ENCODE data around the gene NUDC. TPM values are rescaled to one million over a fixed set of nuclear protein-coding genes. Genes with fewer than 3 reads are reported as not detected.
A peak's percentile ranks its signal among the peaks of the same experiment; 100 is the strongest.

NUDC gene
- total and polyA plus RNA-seq, 2 of the 13 experiments (the other 11 are each of a cell fraction or from before 2014, with no cell fraction given) = 34.7 to 104 TPM

DNA sequence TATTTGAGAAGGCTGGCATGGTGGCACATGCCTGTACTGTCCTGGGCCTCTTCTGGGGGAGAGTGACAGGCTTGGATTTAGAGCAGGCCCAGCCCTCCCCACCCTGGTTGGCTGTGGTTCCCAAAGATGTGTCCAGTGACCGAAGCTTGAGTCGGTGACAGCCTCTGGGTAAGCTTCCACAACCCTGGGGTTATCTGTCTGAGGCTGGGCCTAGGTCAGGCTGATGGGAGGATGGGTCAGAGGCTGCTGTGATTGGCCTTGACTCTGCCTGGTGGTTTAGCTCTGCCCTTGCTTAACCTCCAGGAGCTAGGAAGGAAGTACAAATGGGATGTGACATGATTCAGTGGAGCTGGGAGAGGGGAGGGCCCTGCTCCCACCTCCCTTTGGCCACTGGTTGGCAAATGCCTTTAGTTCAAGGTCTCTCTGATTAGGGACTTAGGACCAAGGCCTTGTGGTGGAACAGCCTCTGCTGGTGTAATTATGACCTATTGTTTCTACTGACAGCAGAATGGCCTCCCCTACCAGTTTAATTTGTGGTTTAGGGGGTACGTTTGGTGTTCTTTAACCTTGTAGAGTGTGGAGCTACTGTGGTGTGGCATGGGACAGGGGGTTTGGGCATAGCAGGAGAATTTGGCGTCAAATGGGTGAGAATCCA is 16.6 kb downstream of the NUDC start (continued):
- TF ChIP-seq, protein P1, sequence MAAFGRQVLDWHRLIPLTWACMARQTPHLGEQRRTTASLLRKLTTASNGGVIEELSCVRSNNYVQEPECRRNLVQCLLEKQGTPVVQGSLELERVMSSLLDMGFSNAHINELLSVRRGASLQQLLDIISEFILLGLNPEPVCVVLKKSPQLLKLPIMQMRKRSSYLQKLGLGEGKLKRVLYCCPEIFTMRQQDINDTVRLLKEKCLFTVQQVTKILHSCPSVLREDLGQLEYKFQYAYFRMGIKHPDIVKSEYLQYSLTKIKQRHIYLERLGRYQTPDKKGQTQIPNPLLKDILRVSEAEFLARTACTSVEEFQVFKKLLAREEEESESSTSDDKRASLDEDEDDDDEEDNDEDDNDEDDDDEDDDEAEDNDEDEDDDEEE (CRISPR knock-in tag; IDR thresholded peaks at IDR 0.05) = no peak; the same call in 1 of the 2 replicates
- TF ChIP-seq ZNF333 (CRISPR knock-in tag; IDR thresholded peaks at IDR 0.05; ENCODE audit: borderline replicate concordance) (0 out of 2 replicates have a peak, but pooled peaks have one; percentile 66), ZNF10 (CRISPR knock-in tag; IDR thresholded peaks at IDR 0.05; ENCODE audit: borderline replicate concordance, low read depth) (no peak), ZNF570 (CRISPR knock-in tag; IDR thresholded peaks at IDR 0.05; ENCODE audit: borderline replicate concordance) (no peak), KLF13 (CRISPR knock-in tag; IDR thresholded peaks at IDR 0.05) (no peak), NPAS2 (CRISPR knock-in tag; IDR thresholded peaks at IDR 0.05; ENCODE audit: borderline replicate concordance) (no peak), ETV6 (CRISPR knock-in tag; conservative IDR thresholded peaks at IDR 0.05) (no peak), MIXL1 (CRISPR knock-in tag; IDR thresholded peaks at IDR 0.05) (peak; percentile 98), ZNF292 (CRISPR knock-in tag; IDR thresholded peaks at IDR 0.05; ENCODE audit: borderline replicate concordance, low read depth) (peak; percentile 86; the same call in 1 of the 2 replicates), KLF6 (CRISPR knock-in tag; IDR thresholded peaks at IDR 0.05) (0 out of 2 replicates have a peak, but pooled peaks have one; percentile 61), ZNF572 (CRISPR knock-in tag; IDR thresholded peaks at IDR 0.05) (no peak; the same call in 1 of the 2 replicates), SIX4 (CRISPR knock-in tag; IDR thresholded peaks at IDR 0.05) (no peak), POGZ (CRISPR knock-in tag; IDR thresholded peaks at IDR 0.05) (peak; percentile 80), IKZF4 (CRISPR knock-in tag; IDR thresholded peaks at IDR 0.05; ENCODE audit: borderline replicate concordance, low read depth, not compliant biosample characterization) (peak; percentile 21)
- TF ChIP-seq, protein P2, sequence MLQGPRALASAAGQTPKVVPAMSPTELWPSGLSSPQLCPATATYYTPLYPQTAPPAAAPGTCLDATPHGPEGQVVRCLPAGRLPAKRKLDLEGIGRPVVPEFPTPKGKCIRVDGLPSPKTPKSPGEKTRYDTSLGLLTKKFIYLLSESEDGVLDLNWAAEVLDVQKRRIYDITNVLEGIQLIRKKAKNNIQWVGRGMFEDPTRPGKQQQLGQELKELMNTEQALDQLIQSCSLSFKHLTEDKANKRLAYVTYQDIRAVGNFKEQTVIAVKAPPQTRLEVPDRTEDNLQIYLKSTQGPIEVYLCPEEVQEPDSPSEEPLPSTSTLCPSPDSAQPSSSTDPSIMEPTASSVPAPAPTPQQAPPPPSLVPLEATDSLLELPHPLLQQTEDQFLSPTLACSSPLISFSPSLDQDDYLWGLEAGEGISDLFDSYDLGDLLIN (CRISPR knock-in tag; IDR thresholded peaks at IDR 0.05; ENCODE audit: borderline replicate concordance) = no peak
- TF ChIP-seq, protein P3, sequence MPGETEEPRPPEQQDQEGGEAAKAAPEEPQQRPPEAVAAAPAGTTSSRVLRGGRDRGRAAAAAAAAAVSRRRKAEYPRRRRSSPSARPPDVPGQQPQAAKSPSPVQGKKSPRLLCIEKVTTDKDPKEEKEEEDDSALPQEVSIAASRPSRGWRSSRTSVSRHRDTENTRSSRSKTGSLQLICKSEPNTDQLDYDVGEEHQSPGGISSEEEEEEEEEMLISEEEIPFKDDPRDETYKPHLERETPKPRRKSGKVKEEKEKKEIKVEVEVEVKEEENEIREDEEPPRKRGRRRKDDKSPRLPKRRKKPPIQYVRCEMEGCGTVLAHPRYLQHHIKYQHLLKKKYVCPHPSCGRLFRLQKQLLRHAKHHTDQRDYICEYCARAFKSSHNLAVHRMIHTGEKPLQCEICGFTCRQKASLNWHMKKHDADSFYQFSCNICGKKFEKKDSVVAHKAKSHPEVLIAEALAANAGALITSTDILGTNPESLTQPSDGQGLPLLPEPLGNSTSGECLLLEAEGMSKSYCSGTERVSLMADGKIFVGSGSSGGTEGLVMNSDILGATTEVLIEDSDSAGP (CRISPR knock-in tag; IDR thresholded peaks at IDR 0.05; ENCODE audit: borderline replicate concordance) = peak; percentile 69
- TF ChIP-seq, protein P4, sequence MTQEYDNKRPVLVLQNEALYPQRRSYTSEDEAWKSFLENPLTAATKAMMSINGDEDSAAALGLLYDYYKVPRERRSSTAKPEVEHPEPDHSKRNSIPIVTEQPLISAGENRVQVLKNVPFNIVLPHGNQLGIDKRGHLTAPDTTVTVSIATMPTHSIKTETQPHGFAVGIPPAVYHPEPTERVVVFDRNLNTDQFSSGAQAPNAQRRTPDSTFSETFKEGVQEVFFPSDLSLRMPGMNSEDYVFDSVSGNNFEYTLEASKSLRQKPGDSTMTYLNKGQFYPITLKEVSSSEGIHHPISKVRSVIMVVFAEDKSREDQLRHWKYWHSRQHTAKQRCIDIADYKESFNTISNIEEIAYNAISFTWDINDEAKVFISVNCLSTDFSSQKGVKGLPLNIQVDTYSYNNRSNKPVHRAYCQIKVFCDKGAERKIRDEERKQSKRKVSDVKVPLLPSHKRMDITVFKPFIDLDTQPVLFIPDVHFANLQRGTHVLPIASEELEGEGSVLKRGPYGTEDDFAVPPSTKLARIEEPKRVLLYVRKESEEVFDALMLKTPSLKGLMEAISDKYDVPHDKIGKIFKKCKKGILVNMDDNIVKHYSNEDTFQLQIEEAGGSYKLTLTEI (CRISPR knock-in tag; conservative IDR thresholded peaks at IDR 0.05) = no peak
- TF ChIP-seq, protein P5, sequence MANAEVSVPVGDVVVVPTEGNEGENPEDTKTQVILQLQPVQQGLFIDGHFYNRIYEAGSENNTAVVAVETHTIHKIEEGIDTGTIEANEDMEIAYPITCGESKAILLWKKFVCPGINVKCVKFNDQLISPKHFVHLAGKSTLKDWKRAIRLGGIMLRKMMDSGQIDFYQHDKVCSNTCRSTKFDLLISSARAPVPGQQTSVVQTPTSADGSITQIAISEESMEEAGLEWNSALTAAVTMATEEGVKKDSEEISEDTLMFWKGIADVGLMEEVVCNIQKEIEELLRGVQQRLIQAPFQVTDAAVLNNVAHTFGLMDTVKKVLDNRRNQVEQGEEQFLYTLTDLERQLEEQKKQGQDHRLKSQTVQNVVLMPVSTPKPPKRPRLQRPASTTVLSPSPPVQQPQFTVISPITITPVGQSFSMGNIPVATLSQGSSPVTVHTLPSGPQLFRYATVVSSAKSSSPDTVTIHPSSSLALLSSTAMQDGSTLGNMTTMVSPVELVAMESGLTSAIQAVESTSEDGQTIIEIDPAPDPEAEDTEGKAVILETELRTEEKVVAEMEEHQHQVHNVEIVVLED (CRISPR knock-in tag; IDR thresholded peaks at IDR 0.05; ENCODE audit: borderline replicate concordance) = peak; percentile 69; the same call in 1 of the 2 replicates
- TF ChIP-seq, protein P6, sequence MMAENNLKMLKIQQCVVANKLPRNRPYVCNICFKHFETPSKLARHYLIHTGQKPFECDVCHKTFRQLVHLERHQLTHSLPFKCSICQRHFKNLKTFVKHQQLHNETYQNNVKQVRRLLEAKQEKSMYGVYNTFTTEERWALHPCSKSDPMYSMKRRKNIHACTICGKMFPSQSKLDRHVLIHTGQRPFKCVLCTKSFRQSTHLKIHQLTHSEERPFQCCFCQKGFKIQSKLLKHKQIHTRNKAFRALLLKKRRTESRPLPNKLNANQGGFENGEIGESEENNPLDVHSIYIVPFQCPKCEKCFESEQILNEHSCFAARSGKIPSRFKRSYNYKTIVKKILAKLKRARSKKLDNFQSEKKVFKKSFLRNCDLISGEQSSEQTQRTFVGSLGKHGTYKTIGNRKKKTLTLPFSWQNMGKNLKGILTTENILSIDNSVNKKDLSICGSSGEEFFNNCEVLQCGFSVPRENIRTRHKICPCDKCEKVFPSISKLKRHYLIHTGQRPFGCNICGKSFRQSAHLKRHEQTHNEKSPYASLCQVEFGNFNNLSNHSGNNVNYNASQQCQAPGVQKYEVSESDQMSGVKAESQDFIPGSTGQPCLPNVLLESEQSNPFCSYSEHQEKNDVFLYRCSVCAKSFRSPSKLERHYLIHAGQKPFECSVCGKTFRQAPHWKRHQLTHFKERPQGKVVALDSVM (CRISPR knock-in tag; IDR thresholded peaks at IDR 0.05) = peak; percentile 68; the same call in 1 of the 2 replicates

Measured in HepG2 (cell line).